K562 (cell line): ENCODE data around the gene OR2T4. TPM values are rescaled to one million over a fixed set of nuclear protein-coding genes. Genes with fewer than 3 reads are reported as not detected.

Experiments used
- ATAC-seq: fragments of 200-7000 bp; cut with Tn5 transposase; 3 replicates; pipeline ENCODE4 v1.9.1; 2020; ENCODE audit warnings: moderate library complexity
- BruUV-seq: library from RNA; stranded (reverse); fragments of 400-500 nt; replicated peaks from 2 replicates; lab custom pipeline; 2021; lab: Mats Ljungman, UMichigan
- CTCF ChIA-PET: fragments of 300-600 bp; formaldehyde crosslinking; extraction: SDS; loops from one replicate; lab custom pipeline; 2021; ENCODE audit warnings: low intra/inter-chr PET ratio; lab: Yijun Ruan, JAX
- POLR2A ChIA-PET: fragments of 300-600, 350-650 bp; sonication (Branson Sonifier 250); formaldehyde crosslinking; extraction: SDS; loops from one replicate; lab custom pipeline; 2021; ENCODE audit warnings: antibody characterized with exemption, inconsistent platforms; lab: Yijun Ruan, JAX
- DNase-seq, 4 experiments: peaks; one replicate each; pipeline versions ENCODE4 v3.0.0 to v3.0.0-alpha.2; 2011 to 2018; ENCODE audit warnings: low spot score in 3 of 4, mixed read lengths in 3 of 4; ENCODE audit errors: extremely low read depth in 1 of 4
- FAIRE-seq: peaks from 2 replicates; lab custom pipeline; 2011; peaks lifted over from hg19 to GRCh38; lab: Jason Lieb, UNC
- H2AFZ ChIP-seq: 2 replicates; pipeline ENCODE4 v1.6.0; 2011; ENCODE audit warnings: low read depth, low read length, control low read depth, inconsistent platforms
- H3K27ac ChIP-seq: fragments of 200-600 bp; 3 replicates; pipeline ENCODE4 v1.8.0; 2011; ENCODE audit warnings: low read depth, mild to moderate bottlenecking, control low read depth, inconsistent platforms, low read length, moderate library complexity, mixed read lengths; ENCODE audit errors: extremely low read depth
- H3K27me3 ChIP-seq, 2 experiments: fragments of 300-600 bp in 1 of 2; 2 replicates in 1 of 2; 3 replicates in 1 of 2; pipeline versions ENCODE4 v1.6.0 to v1.8.0; 2011; ENCODE audit warnings: inconsistent platforms in 2 of 2, low read length in 2 of 2, mild to moderate bottlenecking in 1 of 2, mixed read lengths in 1 of 2, moderate library complexity in 1 of 2; ENCODE audit not compliant: control insufficient read depth in 2 of 2, insufficient read depth in 2 of 2
- H3K36me3 ChIP-seq: fragments of 300-600 bp; 3 replicates; pipeline ENCODE4 v1.8.0; 2011; ENCODE audit warnings: mild to moderate bottlenecking, low read length, inconsistent platforms; ENCODE audit not compliant: control insufficient read depth, insufficient read depth
- H3K4me1 ChIP-seq, 2 experiments: fragments of 200-600 bp in 1 of 2; replicated peaks in 1 of 2; 2 replicates in 1 of 2; 3 replicates in 1 of 2; pipeline versions ENCODE4 v1.5.1 to v1.8.0; 2011; ENCODE audit warnings: inconsistent platforms in 2 of 2, low read length in 2 of 2, mild to moderate bottlenecking in 1 of 2, mixed read lengths in 1 of 2, moderate library complexity in 1 of 2; ENCODE audit not compliant: control insufficient read depth in 2 of 2, insufficient read depth in 2 of 2
- H3K4me2 ChIP-seq: 2 replicates; pipeline ENCODE4 v1.6.1; 2011; ENCODE audit warnings: low read length, control low read depth, inconsistent platforms, mixed read lengths; ENCODE audit not compliant: insufficient read depth
- H3K4me3 ChIP-seq: fragments of 200-600 bp; sonication (generic), shearing (Covaris generic); 2 replicates; pipeline ENCODE4 v1.5.1; 2016; ENCODE audit warnings: control low read depth, inconsistent platforms
- H3K79me2 ChIP-seq: fragments of 200-600 bp; 3 replicates; pipeline ENCODE4 v1.8.0; 2011; ENCODE audit warnings: low read length, inconsistent platforms; ENCODE audit not compliant: control insufficient read depth, insufficient read depth
- H3K9ac ChIP-seq, 2 experiments: 2 replicates each; pipeline versions ENCODE4 v1.6.0 to v1.6.1; 2011; ENCODE audit warnings: low read depth in 2 of 2, low read length in 2 of 2, control low read depth in 1 of 2, inconsistent platforms in 1 of 2, mild to moderate bottlenecking in 1 of 2, mixed read lengths in 1 of 2; ENCODE audit not compliant: insufficient read depth in 1 of 2
- H3K9me1 ChIP-seq: one replicate; pipeline ENCODE4 v1.6.0; 2011; ENCODE audit warnings: inconsistent platforms, mild to moderate bottlenecking, low read length, moderate library complexity; ENCODE audit not compliant: control insufficient read depth, insufficient read depth
- H3K9me3 ChIP-seq: replicated peaks from 2 replicates; pipeline ENCODE4 v1.5.1; 2011; ENCODE audit warnings: low read depth, low read length, inconsistent platforms; ENCODE audit not compliant: control insufficient read depth, insufficient read depth
- H4K20me1 ChIP-seq: replicated peaks from 2 replicates; pipeline ENCODE4 v1.6.1; 2011; ENCODE audit warnings: low read length, inconsistent platforms, mixed read lengths; ENCODE audit not compliant: control insufficient read depth, insufficient read depth
- ASH1L ChIP-seq: fragments of 450-650 bp; IDR thresholded peaks from 2 replicates; pipeline ENCODE4 v1.6.1; 2018; ENCODE audit warnings: borderline replicate concordance, mild to moderate bottlenecking, low read depth; ENCODE audit not compliant: partially characterized antibody
- CREB5 ChIP-seq: fragments of 250-450 bp; sonication (Bioruptor Pico); IDR thresholded peaks from 2 replicates; pipeline ENCODE4 v1.5.0; 2020; ENCODE audit warnings: mild to moderate bottlenecking
- ELK1 ChIP-seq: sonication (generic); formaldehyde crosslinking; IDR thresholded peaks from 2 replicates; pipeline ENCODE4 v1.8.1; 2022; ENCODE audit warnings: missing genetic modification reagents
- POLR2AphosphoS2 ChIP-seq: IDR thresholded peaks from 2 replicates; pipeline ENCODE4 v1.6.1; 2012; ENCODE audit warnings: low read length, improper control_type of control experiment
- POLR2AphosphoS5 ChIP-seq: IDR thresholded peaks from 2 replicates; pipeline ENCODE4 v1.6.1; 2011; ENCODE audit warnings: mild to moderate bottlenecking, low read depth, low read length, moderate library complexity; ENCODE audit not compliant: control insufficient read depth, insufficient read depth
- POLR2G ChIP-seq: fragments of 200-400 bp; formaldehyde crosslinking; IDR thresholded peaks from 2 replicates; pipeline ENCODE4 v1.6.1; 2017; ENCODE audit warnings: low read depth, mild to moderate bottlenecking, antibody characterized with exemption, low read length, moderate library complexity
- RAD51 ChIP-seq: fragments of 450-650 bp; IDR thresholded peaks from 2 replicates; pipeline ENCODE4 v1.7.1; 2016; ENCODE audit warnings: low read depth, mild to moderate bottlenecking, borderline replicate concordance
- RREB1 ChIP-seq: fragments of 250-450 bp; sonication (Bioruptor Pico); IDR thresholded peaks from 2 replicates; pipeline ENCODE4 v1.4.0; 2020
- SNIP1 ChIP-seq: fragments of 450-650 bp; IDR thresholded peaks from 2 replicates; pipeline ENCODE4 v1.7.1; 2017; ENCODE audit warnings: low read depth, mild to moderate bottlenecking
- TSHZ1 ChIP-seq: fragments of 250-450 bp; sonication (Bioruptor Pico); IDR thresholded peaks from 2 replicates; pipeline ENCODE4 v1.4.0; 2020; ENCODE audit warnings: mild to moderate bottlenecking, moderate library complexity
- ZNF253 ChIP-seq: fragments of 250-450 bp; sonication (Bioruptor Pico); conservative IDR thresholded peaks from 2 replicates; pipeline ENCODE4 v1.6.1; 2021; ENCODE audit warnings: mild to moderate bottlenecking
- WGBS: fragments of 100-300 bp; shearing (Covaris generic); methylation state at CpG from one replicate; pipeline ENCODE4 v1.1.6; 2016; ENCODE audit warnings: low coverage, mixed read lengths; ENCODE audit not compliant: insufficient coverage; ENCODE audit errors: missing lambda C conversion rate; 5-methylcytosine and 5-hydroxymethylcytosine counted together
- in situ Hi-C: fragments of 300-500 bp; cut with MboI; formaldehyde crosslinking; loops from 4 replicates; pipeline ENCODE4 v1.15.0; 2018; ENCODE audit warnings: inconsistent platforms, mixed read lengths
- intact Hi-C: fragments of 100-400 bp; cut with micrococcal nuclease; formaldehyde crosslinking; loops from 2 replicates; pipeline ENCODE4 v1.14.2; 2022
- polyA plus RNA-seq, 8 experiments: library from polyadenylated mRNA; depleted of rRNA in 4 of 8; stranded (reverse) in 5 of 8; unstranded in 3 of 8; fragments of >200 nt; fragmentation: Nextera tagmentation in 2 of 8; fragmentation: Illumina TruSeq in 1 of 8; extraction: Ambion mirVana in 2 of 8; extraction: Trizol in 1 of 8; gene quantifications; 2 replicates each; pipeline versions ENCODE4 v1.2.1 to v1.2.3, GENCODE V29; 2011 to 2014; ENCODE audit warnings: inconsistent platforms in 1 of 8, missing spikeins in 1 of 8
- total RNA-seq, 7 experiments: library from RNA; depleted of rRNA in 6 of 7; stranded (reverse); fragments of >200 nt in 6 of 7; fragmentation: Illumina TruSeq in 2 of 7; extraction: Trizol in 2 of 7; gene quantifications; 2 replicates each; pipeline versions ENCODE4 v1.2.1 to v1.2.3, GENCODE V29; 2011 to 2021; ENCODE audit warnings: low replicate concordance in 1 of 7

Gene OR2T4
- total and polyA plus RNA-seq, 9 of the 15 experiments (the other 6 are each of a cell fraction or from before 2014, with no cell fraction given) = not detected

GRCh38 chr1:248316796-248317195 is 44.7 kb upstream of the OR2T4 start:
- no peak for DNase-seq
- H3K27me3 ChIP-seq = no peaks in the 10 kb centered on the region
- no peaks in the 10 kb centered on the region for H3K79me2 ChIP-seq
- WGBS = under 1% methylated on average over 11 of the region's 11 CpGs
- no peak overlapping the region for H3K9ac ChIP-seq
- BruUV-seq = no TSS peak
- FAIRE-seq = no peak
- POLR2A ChIA-PET = no interaction called here
- no peak overlapping the region for H3K4me3 ChIP-seq
- TF ChIP-seq ZNF253 (CRISPR knock-in tag) = no peak
- TF ChIP-seq POLR2AphosphoS5 = no peak
- TF ChIP-seq POLR2AphosphoS2 = no peak
- TF ChIP-seq ELK1 (CRISPR knock-in tag) = no peak
- TF ChIP-seq RAD51 = no peak
- TF ChIP-seq ASH1L = no peak
- no peak for TF ChIP-seq CREB5 (CRISPR knock-in tag)
- TF ChIP-seq SNIP1 = no peak
- TF ChIP-seq TSHZ1 (CRISPR knock-in tag) = no peak
- TF ChIP-seq RREB1 (CRISPR knock-in tag) = no peak
- TF ChIP-seq POLR2G = no peak
- TF ChIP-seq, all 486 proteins: peak for 0
- CTCF ChIA-PET = no interaction called here
- H3K9me3 ChIP-seq = peaks cover 2% of the 10 kb centered on the region; the same call in 1 of the 2 replicates
- H3K4me1 ChIP-seq = no peaks in the 10 kb centered on the region
- in situ Hi-C loops = no loop called here
- no peaks in the 10 kb centered on the region for H3K9me1 ChIP-seq
- no peaks in the 10 kb centered on the region for H3K36me3 ChIP-seq
- H3K27ac ChIP-seq = no peak overlapping the region
- no peak overlapping the region for H2AFZ ChIP-seq
- H3K4me2 ChIP-seq = no peak overlapping the region
- no peaks in the 10 kb centered on the region for H4K20me1 ChIP-seq
- intact Hi-C loops = no loop called here
- no peak for ATAC-seq
